Ovary (tissue), 9 donors: ENCODE results near the gene NKX1-2. TPM values are rescaled to one million over a fixed set of nuclear protein-coding genes. Genes with fewer than 3 reads are reported as not detected.
A peak's percentile ranks its signal among the peaks of the same experiment; 100 is the strongest.

ENCODE experiments used
- DNase-seq, 5 donors: peaks; one replicate each; pipeline ENCODE4 v3.0.0-alpha.2; 2019 to 2020
- H3K27ac ChIP-seq, 2 donors: fragments of 200-600 bp; one replicate each; pipeline versions ENCODE4 v1.5.1 to v1.8.0; 2019 to 2022
- H3K27me3 ChIP-seq: fragments of 200-600 bp; one replicate; pipeline ENCODE4 v1.8.0; 2022
- H3K36me3 ChIP-seq: fragments of 200-600 bp; sonication (generic); one replicate; pipeline ENCODE4 v1.5.1; 2019
- H3K4me1 ChIP-seq: one replicate; pipeline ENCODE4 v1.8.1; 2013; ENCODE audit warnings: mild to moderate bottlenecking, moderate library complexity; ENCODE audit not compliant: insufficient read depth
- H3K4me3 ChIP-seq: fragments of 200-600 bp; sonication (generic); one replicate; pipeline ENCODE4 v1.5.1; 2017
- H3K9me3 ChIP-seq, 2 donors: fragments of 200-600 bp in 1 of 2; sonication (generic) in 1 of 2; one replicate each; pipeline versions ENCODE4 v1.5.1 to v1.8.1; 2013 to 2019; ENCODE audit warnings: mild to moderate bottlenecking in 1 of 2, moderate library complexity in 1 of 2
- EP300 ChIP-seq: sonication (generic); formaldehyde crosslinking; IDR thresholded peaks from one replicate; pipeline ENCODE4 v1.6.1; 2017; ENCODE audit warnings: antibody characterized with exemption
- POLR2A ChIP-seq: fragments of 450-650 bp; IDR thresholded peaks from one replicate; pipeline ENCODE4 v1.6.1; 2017; ENCODE audit warnings: antibody characterized with exemption, mild to moderate bottlenecking, moderate library complexity
- WGBS, 3 donors: extraction: QIAGEN DNeasy Blood & Tissue Kit in 1 of 3; methylation state at CpG; one replicate each; pipeline versions ENCODE4 v1.1.5 to v1.1.7; 2013 to 2017; 5-methylcytosine and 5-hydroxymethylcytosine counted together
- intact Hi-C, 4 donors: fragments of 100-400 bp; cut with DNase I; formaldehyde crosslinking; loops; one replicate each; pipeline versions ENCODE4 v1.11.0 to v1.15.1; 2022 to 2023
- polyA plus RNA-seq, 2 donors: library from polyadenylated mRNA; stranded (reverse); fragments of 200-250 nt in 1 of 2; fragments of 350-450 nt in 1 of 2; fragmentation: Illumina TruSeq in 1 of 2; extraction: RNeasy Lipid Tissue Mini Kit (QIAGEN cat#74804) in 1 of 2; gene quantifications; one replicate each; pipeline ENCODE4 v1.2.3, GENCODE V29; 2013 to 2014
- total RNA-seq, 7 donors: library from RNA; depleted of rRNA in 2 of 7; stranded (reverse); fragments of >200 nt in 2 of 7; fragmentation: NEBNext Ultra II Directional in 3 of 7; extraction: Animal tissue kit (Norgen Biotek cat#: 25700) in 3 of 7; gene quantifications; one replicate each; pipeline versions ENCODE4 v1.1.0 to v1.2.4, GENCODE V29; 2016 to 2023
- TF ChIP-seq, protein P1 (sequence below), 3 donors: fragments of 450-650 bp in 2 of 3; fragments of 200-600 bp in 1 of 3; IDR thresholded peaks; one replicate each; pipeline versions ENCODE4 v1.5.1 to v1.8.0; 2016 to 2022; ENCODE audit warnings: antibody characterized with exemption in 3 of 3, mild to moderate bottlenecking in 1 of 3
- donor health status: DM: no; HTN: no; CAD: no; lungs with moderate emphysema.
- donor health status: DM: no; HTN: no; CAD: no.
- donor health status: Bipolar disorder and iron deficiency.
- donor health status: DM: yes; HTN: yes; CAD: no.
- donor health status: DM: no; HTN: no; CAD: no.
- donor health status: DM: yes; HTN: yes; CAD: no.

NKX1-2 gene
- total and polyA plus RNA-seq, 9 donors: 0.05 TPM; not detected in 8

DNA sequence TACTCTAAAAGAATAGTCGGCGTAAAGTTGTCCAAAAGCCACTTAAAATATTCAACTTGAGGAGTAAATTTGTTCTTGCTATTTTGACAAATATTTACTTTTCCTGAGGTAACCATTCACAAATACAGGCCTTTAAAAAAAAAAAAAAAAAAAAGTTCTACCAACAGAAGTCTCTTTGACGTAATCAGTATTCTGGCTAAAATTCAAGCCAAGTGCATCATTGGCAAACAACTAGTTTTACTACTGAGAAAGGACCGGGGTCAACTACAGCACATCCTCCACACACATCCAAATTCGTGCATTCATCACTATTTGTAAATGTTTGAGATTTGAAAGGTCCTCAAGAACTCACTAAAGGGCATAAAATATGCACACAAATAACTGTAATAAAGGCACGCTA, 33.1 kb downstream of the NKX1-2 start:
- TF ChIP-seq EP300: no peak
- Histone ChIP-seq H3K36me3 (no peaks in the 10 kb centered on the region), H3K9me3 (no peaks in the 10 kb centered on the region), H3K27me3 (no peaks in the 10 kb centered on the region), H3K4me1 (peaks cover 14% of the 10 kb centered on the region), H3K4me3 (no peak overlapping the region), H3K27ac (peak overlapping the region in 1 of 2 donors; percentile 38)
- DNase-seq: peak in 1 of 5 donors; percentile 27
- intact Hi-C loops: no loop called here
- WGBS, 3 donors: 14 to 25% (median 18%) methylated on average over 6 of the region's 6 CpGs

DNA sequence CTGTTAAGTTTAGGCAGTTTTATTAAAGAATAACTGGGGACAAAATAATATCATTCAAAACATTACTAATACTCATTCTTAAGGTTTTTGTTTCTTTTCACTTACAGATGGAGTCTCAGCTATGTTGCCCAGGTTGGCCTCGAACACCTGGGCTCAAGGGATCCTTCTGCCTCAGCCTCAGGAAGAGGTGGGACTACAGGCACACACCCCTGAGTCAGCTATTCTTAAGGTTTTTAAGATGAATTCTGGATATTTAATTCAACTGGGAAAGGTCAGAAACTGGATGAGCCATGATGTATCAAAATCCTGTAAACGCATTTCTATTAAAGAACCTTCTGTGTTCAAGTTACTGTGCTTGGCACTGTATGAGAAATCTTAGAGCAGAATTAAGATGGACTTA, 34.6 kb downstream of the NKX1-2 start:
- H3K27ac ChIP-seq: no peak overlapping the region

DNA sequence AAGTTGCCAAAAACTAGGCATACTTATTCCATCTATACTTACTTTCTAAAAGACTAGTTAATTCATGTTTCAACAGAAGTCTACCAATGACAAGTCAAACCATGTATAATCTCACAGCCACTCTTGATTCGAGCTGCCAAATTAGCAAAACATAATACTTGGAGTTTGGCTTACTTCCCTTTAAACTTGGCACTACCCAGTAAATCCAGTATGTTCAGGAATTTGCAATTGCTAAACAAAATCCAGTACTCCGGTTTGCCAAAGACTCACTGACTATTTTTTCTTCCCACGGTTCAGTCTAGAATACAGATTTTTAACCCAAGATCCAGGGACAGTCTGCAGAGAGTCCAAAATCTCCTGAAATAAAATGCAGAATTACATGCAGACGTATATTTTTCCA, 35.8 kb downstream of the NKX1-2 start:
- intact Hi-C loops: no loop called here
- Histone ChIP-seq H3K9me3 (no peaks in the 10 kb centered on the region), H3K4me3 (no peak overlapping the region), H3K4me1 (peaks cover 14% of the 10 kb centered on the region), H3K36me3 (no peaks in the 10 kb centered on the region), H3K27me3 (no peaks in the 10 kb centered on the region), H3K27ac (no peak overlapping the region)
- no peak for DNase-seq
- 5 to 10% (median 7%) methylated on average over 4 of the region's 4 CpGs for WGBS, 3 donors
- TF ChIP-seq POLR2A (no peak), EP300 (no peak)
- TF ChIP-seq, protein P1, sequence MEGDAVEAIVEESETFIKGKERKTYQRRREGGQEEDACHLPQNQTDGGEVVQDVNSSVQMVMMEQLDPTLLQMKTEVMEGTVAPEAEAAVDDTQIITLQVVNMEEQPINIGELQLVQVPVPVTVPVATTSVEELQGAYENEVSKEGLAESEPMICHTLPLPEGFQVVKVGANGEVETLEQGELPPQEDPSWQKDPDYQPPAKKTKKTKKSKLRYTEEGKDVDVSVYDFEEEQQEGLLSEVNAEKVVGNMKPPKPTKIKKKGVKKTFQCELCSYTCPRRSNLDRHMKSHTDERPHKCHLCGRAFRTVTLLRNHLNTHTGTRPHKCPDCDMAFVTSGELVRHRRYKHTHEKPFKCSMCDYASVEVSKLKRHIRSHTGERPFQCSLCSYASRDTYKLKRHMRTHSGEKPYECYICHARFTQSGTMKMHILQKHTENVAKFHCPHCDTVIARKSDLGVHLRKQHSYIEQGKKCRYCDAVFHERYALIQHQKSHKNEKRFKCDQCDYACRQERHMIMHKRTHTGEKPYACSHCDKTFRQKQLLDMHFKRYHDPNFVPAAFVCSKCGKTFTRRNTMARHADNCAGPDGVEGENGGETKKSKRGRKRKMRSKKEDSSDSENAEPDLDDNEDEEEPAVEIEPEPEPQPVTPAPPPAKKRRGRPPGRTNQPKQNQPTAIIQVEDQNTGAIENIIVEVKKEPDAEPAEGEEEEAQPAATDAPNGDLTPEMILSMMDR (IDR thresholded peaks at IDR 0.05): no peak

More for the DNA sequence above, 34.6 kb downstream of the NKX1-2 start:
- no peaks in the 10 kb centered on the region for H3K36me3 ChIP-seq
- DNase-seq: no peak
- no peak overlapping the region for H3K4me3 ChIP-seq
- TF ChIP-seq, protein P1 (IDR thresholded peaks at IDR 0.05): no peak
- TF ChIP-seq EP300 (no peak), POLR2A (no peak)
- 71 to 82% (median 74%) methylated on average over 2 of the region's 2 CpGs for WGBS, 3 donors
- no peaks in the 10 kb centered on the region for H3K27me3 ChIP-seq
- no peaks in the 10 kb centered on the region for H3K9me3 ChIP-seq
- intact Hi-C loops: no loop called here
- peaks cover 14% of the 10 kb centered on the region for H3K4me1 ChIP-seq

DNA sequence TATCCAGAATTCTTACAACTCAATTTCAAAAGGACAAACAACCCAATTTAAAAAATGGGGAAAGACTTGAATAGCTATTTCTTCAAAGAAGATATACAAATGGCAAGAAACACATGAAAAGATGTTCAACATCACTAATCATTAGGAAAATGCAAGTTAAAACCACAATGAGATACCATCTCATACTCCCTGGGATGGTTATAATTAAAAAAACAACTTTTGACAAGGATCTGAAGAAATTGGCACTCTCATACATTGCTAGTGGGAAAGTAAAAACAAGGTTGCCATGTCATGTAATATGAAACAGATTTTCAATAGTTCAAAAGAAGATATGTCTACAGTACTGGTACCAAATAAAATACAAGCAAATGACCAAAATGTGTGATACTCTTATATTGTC, 40.1 kb downstream of the NKX1-2 start:
- intact Hi-C loops: no loop called here
- Histone ChIP-seq H3K4me3 (no peak overlapping the region), H3K4me1 (peaks cover 7% of the 10 kb centered on the region), H3K9me3 (no peaks in the 10 kb centered on the region), H3K27me3 (no peaks in the 10 kb centered on the region), H3K27ac (no peak overlapping the region), H3K36me3 (no peaks in the 10 kb centered on the region)
- TF ChIP-seq, protein P1 (IDR thresholded peaks at IDR 0.05): no peak
- no peak for TF ChIP-seq POLR2A
- TF ChIP-seq EP300: no peak
- DNase-seq: no peak

DNA sequence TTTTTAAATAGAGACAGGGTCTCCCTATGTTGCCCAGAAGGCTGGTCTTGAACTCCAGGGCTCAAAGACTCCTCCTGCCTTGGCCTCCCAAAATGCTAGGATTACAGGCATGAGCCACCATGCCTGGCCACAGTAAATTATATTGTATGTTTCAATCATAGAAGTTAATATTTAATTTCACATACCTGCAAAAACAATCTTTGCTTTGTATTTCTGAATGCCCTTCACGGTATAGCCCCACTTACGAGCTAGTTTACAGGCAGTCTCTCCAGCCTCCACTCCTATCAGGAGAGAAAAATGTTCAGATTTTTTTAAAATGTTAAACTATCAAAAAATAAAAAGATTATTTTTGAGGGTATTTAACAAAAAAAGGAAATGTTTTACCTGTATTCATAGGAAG, 41.5 kb downstream of the NKX1-2 start:
- peaks cover 2% of the 10 kb centered on the region for H3K4me1 ChIP-seq
- 95 to 98% (median 98%) methylated on average over 2 of the region's 2 CpGs for WGBS, 3 donors
- no peak overlapping the region for H3K27ac ChIP-seq
- no peak for DNase-seq
- TF ChIP-seq POLR2A: no peak
- TF ChIP-seq, protein P1 (IDR thresholded peaks at IDR 0.05): no peak
- TF ChIP-seq EP300: no peak
- intact Hi-C loops: no loop called here
- no peak overlapping the region for H3K4me3 ChIP-seq
- no peaks in the 10 kb centered on the region for H3K9me3 ChIP-seq
- H3K27me3 ChIP-seq: no peaks in the 10 kb centered on the region
- H3K36me3 ChIP-seq: no peaks in the 10 kb centered on the region
